Left hindlimb (tissue), 1 donor: ENCODE measurements around the gene ANGPT4.
"Not testable (repeated sequence)": the region's sequence is repeated elsewhere in the genome, so short reads cannot be mapped to it uniquely, and the experiment has no call there.

Source experiments
- DNase-seq: peaks from one replicate; pipeline ENCODE4 v3.0.0-alpha.2; 2018

The ANGPT4 gene

GRCh38 chr20:841568-842546 lies 74.3 kb downstream of the ANGPT4 start:
- DNase-seq = no peak

- no peak for DNase-seq
Observed at GRCh38 chr20:840858-841567, 75.1 kb downstream of the ANGPT4 start.

- no peak for DNase-seq
Observed at GRCh38 chr20:840503-840857, 75.7 kb downstream of the ANGPT4 start.

GRCh38 chr20:839626-840025 lies 76.5 kb downstream of the ANGPT4 start:
- no peak for DNase-seq

- no peak for DNase-seq
Observed at GRCh38 chr20:839015-839414, 77.1 kb downstream of the ANGPT4 start.

GRCh38 chr20:836190-836589 lies 79.9 kb downstream of the ANGPT4 start:
- no peak for DNase-seq

- DNase-seq = no peak
Observed at GRCh38 chr20:835608-836045, 80.5 kb downstream of the ANGPT4 start.

- DNase-seq = no peak
Observed at GRCh38 chr20:834151-834746, 81.9 kb downstream of the ANGPT4 start.

- DNase-seq = peak; percentile 96
Observed at GRCh38 chr20:833450-834150, 82.5 kb downstream of the ANGPT4 start, which contains the start of gene FAM110A. Gene FAM110A (plus strand): TSS chr20:833715. CDS start chr20:844805, 11,090 bp downstream.

- no peak for DNase-seq
Observed at GRCh38 chr20:833121-833449, 83.0 kb downstream of the ANGPT4 start.

GRCh38 chr20:831956-832355 lies 84.2 kb downstream of the ANGPT4 start:
- no peak for DNase-seq

GRCh38 chr20:831251-831650 lies 84.9 kb downstream of the ANGPT4 start:
- DNase-seq = no peak

- DNase-seq = no peak
Observed at GRCh38 chr20:830011-830521, 86.1 kb downstream of the ANGPT4 start.

GRCh38 chr20:829551-829950 lies 86.6 kb downstream of the ANGPT4 start:
- no peak for DNase-seq

GRCh38 chr20:828987-829386 lies 87.1 kb downstream of the ANGPT4 start:
- DNase-seq = no peak

GRCh38 chr20:827981-828380 lies 88.2 kb downstream of the ANGPT4 start:
- not testable (repeated sequence) for DNase-seq

GRCh38 chr20:826695-827323 lies 89.3 kb downstream of the ANGPT4 start:
- no peak for DNase-seq

- DNase-seq = no peak
Observed at GRCh38 chr20:825710-826421, 90.3 kb downstream of the ANGPT4 start.

- no peak for DNase-seq
Observed at GRCh38 chr20:824916-825315, 91.2 kb downstream of the ANGPT4 start.

- no peak for DNase-seq
Observed at GRCh38 chr20:824490-824889, 91.6 kb downstream of the ANGPT4 start.

- DNase-seq = no peak
Observed at GRCh38 chr20:823574-823902, 92.6 kb downstream of the ANGPT4 start.
